ENCODE results near the gene SOD2. TPM values are rescaled to one million over a fixed set of nuclear protein-coding genes. Genes with fewer than 3 reads are reported as not detected.

SOD2 gene
- total and polyA plus RNA-seq, 2 donors (not counting 3 experiments of a cell fraction or from before 2014, with no cell fraction given): 31.6 to 62.7 TPM

- Histone ChIP-seq H3K4me1 (ENCODE audit: control insufficient read depth, extremely low read depth, insufficient read depth, low read length) (peaks cover 18% of the 10 kb centered on the region), H3K9ac (replicated peaks; ENCODE audit: extremely low read depth, insufficient read depth, low read length) (no peak overlapping the region), H3K79me2 (ENCODE audit: control insufficient read depth, insufficient read depth, low read length) (no peaks in the 10 kb centered on the region), H3K27ac (ENCODE audit: insufficient read depth, low read depth, low read length) (no peak overlapping the region), H3K4me3 (replicated peaks in 1 of 3; ENCODE audit: insufficient read depth in 1 of 3, low read depth in 1 of 3, low read length in 3 of 3) (no peak overlapping the region), H3K4me2 (ENCODE audit: insufficient read depth, low read length) (no peak overlapping the region), H4K20me1 (replicated peaks; ENCODE audit: control insufficient read depth, extremely low read depth, insufficient read depth, low read length) (no peaks in the 10 kb centered on the region), H3K27me3 (ENCODE audit: control insufficient read depth in 2 of 2, insufficient read depth in 2 of 2, low read length in 2 of 2) (no peaks in the 10 kb centered on the region), H2AFZ (ENCODE audit: low read depth, low read length) (no peak overlapping the region), H3K9me3 (replicated peaks; ENCODE audit: control insufficient read depth, insufficient read depth, low read length) (no peaks in the 10 kb centered on the region), H3K9me1 (replicated peaks; ENCODE audit: control insufficient read depth, extremely low read depth, insufficient read depth, low read length) (no peaks in the 10 kb centered on the region), H3K36me3 (ENCODE audit: control insufficient read depth in 2 of 2, extremely low read depth in 1 of 2, insufficient read depth in 2 of 2, low read length in 2 of 2) (peaks cover 0 to 2% of the 10 kb centered on the region in 2 experiments)
- dilution Hi-C loops (cut with MboI; ENCODE audit: extremely low pct_ligation_motif_present, low sequenced_read_pairs): no loop called here
- no TSS peak for BruUV-seq (replicated peaks)
- ChIA-PET CTCF (interaction anchor here (1.0 to 1.7 kb wide), 2 partner anchors 9 to 27 kb away, joined by 5 to 15 read pairs; no protein-coding TSS in a partner anchor), POLR2A (no interaction called here)
- TF ChIP-seq JUN (IDR thresholded peaks at IDR 0.05; ENCODE audit: borderline replicate concordance, insufficient read depth, insufficient read length, low read depth) (no peak), POLR2AphosphoS5 (IDR thresholded peaks at IDR 0.05; ENCODE audit: insufficient read depth, low read depth, low read length) (no peak), MAX (IDR thresholded peaks at IDR 0.05; ENCODE audit: insufficient read depth, insufficient read length) (no peak), EZH2 (IDR thresholded peaks at IDR 0.05; ENCODE audit: borderline replicate concordance, low read depth, low read length, severe bottlenecking) (no peak), MYC (IDR thresholded peaks at IDR 0.05; ENCODE audit: low read depth, low read length) (no peak), POLR2A (IDR thresholded peaks at IDR 0.05; ENCODE audit: low read depth, low read length) (no peak)
- intact Hi-C loops (cut with micrococcal nuclease): no loop called here
- no peak for FAIRE-seq
- DNase-seq (ENCODE audit: low read depth, low spot score): no peak
Observed at GRCh38 chr6:159682810-159683209, 10.2 kb downstream of the SOD2 start.

GRCh38 chr6:159682295-159682694, 10.7 kb downstream of the SOD2 start:
- Histone ChIP-seq H4K20me1 (replicated peaks; ENCODE audit: control insufficient read depth, extremely low read depth, insufficient read depth, low read length) (no peaks in the 10 kb centered on the region), H3K4me1 (ENCODE audit: control insufficient read depth, extremely low read depth, insufficient read depth, low read length) (peaks cover 18% of the 10 kb centered on the region), H2AFZ (ENCODE audit: low read depth, low read length) (no peak overlapping the region), H3K27ac (ENCODE audit: insufficient read depth, low read depth, low read length) (no peak overlapping the region), H3K79me2 (ENCODE audit: control insufficient read depth, insufficient read depth, low read length) (no peaks in the 10 kb centered on the region), H3K4me2 (ENCODE audit: insufficient read depth, low read length) (no peak overlapping the region), H3K36me3 (ENCODE audit: control insufficient read depth in 2 of 2, extremely low read depth in 1 of 2, insufficient read depth in 2 of 2, low read length in 2 of 2) (peaks cover 0 to 3% of the 10 kb centered on the region in 2 experiments), H3K9ac (replicated peaks; ENCODE audit: extremely low read depth, insufficient read depth, low read length) (no peak overlapping the region), H3K4me3 (replicated peaks in 1 of 3; ENCODE audit: insufficient read depth in 1 of 3, low read depth in 1 of 3, low read length in 3 of 3) (no peak overlapping the region), H3K9me1 (replicated peaks; ENCODE audit: control insufficient read depth, extremely low read depth, insufficient read depth, low read length) (no peaks in the 10 kb centered on the region), H3K9me3 (replicated peaks; ENCODE audit: control insufficient read depth, insufficient read depth, low read length) (no peaks in the 10 kb centered on the region), H3K27me3 (ENCODE audit: control insufficient read depth in 2 of 2, insufficient read depth in 2 of 2, low read length in 2 of 2) (no peaks in the 10 kb centered on the region)
- intact Hi-C loops (cut with micrococcal nuclease): no loop called here
- no peak for TF ChIP-seq GATA2 (IDR thresholded peaks at IDR 0.05; ENCODE audit: insufficient read depth, insufficient read length, low read depth, low read length)
- TF ChIP-seq MYC (IDR thresholded peaks at IDR 0.05; ENCODE audit: low read depth, low read length): no peak
- TF ChIP-seq POLR2A (IDR thresholded peaks at IDR 0.05; ENCODE audit: low read depth, low read length): no peak
- TF ChIP-seq JUN (IDR thresholded peaks at IDR 0.05; ENCODE audit: borderline replicate concordance, insufficient read depth, insufficient read length, low read depth): no peak
- no peak for TF ChIP-seq POLR2AphosphoS5 (IDR thresholded peaks at IDR 0.05; ENCODE audit: insufficient read depth, low read depth, low read length)
- TF ChIP-seq CTCF (IDR thresholded peaks at IDR 0.05; ENCODE audit: extremely low read depth in 1 of 2, insufficient read depth in 1 of 2, low read depth in 1 of 2, low read length in 2 of 2): no peak
- no peak for TF ChIP-seq FOS (IDR thresholded peaks at IDR 0.05; ENCODE audit: borderline replicate concordance, insufficient read depth, low read length)
- TF ChIP-seq EZH2 (IDR thresholded peaks at IDR 0.05; ENCODE audit: borderline replicate concordance, low read depth, low read length, severe bottlenecking): no peak
- TF ChIP-seq MAX (IDR thresholded peaks at IDR 0.05; ENCODE audit: insufficient read depth, insufficient read length): no peak
- DNase-seq (ENCODE audit: low read depth, low spot score): no peak
- dilution Hi-C loops (cut with MboI; ENCODE audit: extremely low pct_ligation_motif_present, low sequenced_read_pairs): no loop called here
- ChIA-PET POLR2A (interaction anchor here (0.7 kb wide), 1 partner anchor 107 kb away, joined by 3 read pairs; the partner anchor contains the start of gene TCP1), CTCF (interaction anchor here (1.0 to 1.7 kb wide), 3 partner anchors 9 to 508 kb away, joined by 5 to 15 read pairs (median 5); no protein-coding TSS in a partner anchor)
- BruUV-seq (replicated peaks): no TSS peak
- FAIRE-seq: no peak
